Neural cell (in vitro differentiated cells): ENCODE measurements around the gene AP1M1. TPM values are rescaled to one million over a fixed set of nuclear protein-coding genes. Genes with fewer than 3 reads are reported as not detected.

Experiments used
- H2AFZ ChIP-seq: fragments of 200-600, 300-800 bp; sonication (generic), shearing (Covaris generic); 2 replicates; pipeline ENCODE4 v1.6.0; 2014; ENCODE audit warnings: low read depth, mild to moderate bottlenecking, antibody characterized with exemption, low read length, moderate library complexity
- H3F3A ChIP-seq: fragments of 200-600 bp; shearing (Covaris generic); 2 replicates; pipeline ENCODE4 v1.6.1; 2016; ENCODE audit warnings: mild to moderate bottlenecking, moderate library complexity, mixed read lengths, antibody characterized with exemption, low read length; ENCODE audit not compliant: insufficient read depth, poor library complexity, severe bottlenecking
- H3K27ac ChIP-seq: fragments of 200-600, 300-800 bp; sonication (generic), shearing (Covaris generic); 2 replicates; pipeline ENCODE4 v1.5.1; 2014; ENCODE audit warnings: mild to moderate bottlenecking, low read length, moderate library complexity
- H3K27me3 ChIP-seq: fragments of 300-800, 200-600 bp; sonication (generic), shearing (Covaris generic); 2 replicates; pipeline ENCODE4 v1.6.0; 2014; ENCODE audit warnings: mild to moderate bottlenecking, low read depth, low read length, moderate library complexity; ENCODE audit not compliant: insufficient read depth
- H3K36me3 ChIP-seq: fragments of 300-800, 200-600 bp; sonication (generic), shearing (Covaris generic); 2 replicates; pipeline ENCODE4 v1.5.1; 2014; ENCODE audit warnings: mild to moderate bottlenecking, antibody characterized with exemption, low read length, moderate library complexity; ENCODE audit not compliant: insufficient read depth
- H3K4me2 ChIP-seq: fragments of 300-800, 200-600 bp; sonication (generic), shearing (Covaris generic); 2 replicates; pipeline ENCODE4 v1.6.0; 2014; ENCODE audit warnings: mild to moderate bottlenecking, low read length
- H3K4me3 ChIP-seq: fragments of 300-800, 200-600 bp; sonication (generic), shearing (Covaris generic); 2 replicates; pipeline ENCODE4 v1.5.1; 2014; ENCODE audit warnings: mild to moderate bottlenecking, low read length, moderate library complexity
- H3K79me2 ChIP-seq: fragments of 200-600 bp; shearing (Covaris generic); replicated peaks from 2 replicates; pipeline ENCODE4 v1.6.0; 2014; ENCODE audit warnings: mild to moderate bottlenecking, low read length, moderate library complexity; ENCODE audit not compliant: insufficient read depth
- H3K9ac ChIP-seq: fragments of 300-800, 200-600 bp; sonication (generic), shearing (Covaris generic); 2 replicates; pipeline ENCODE4 v1.6.1; 2016; ENCODE audit warnings: mild to moderate bottlenecking, low read length, mixed read lengths
- H3K9me2 ChIP-seq: fragments of 200-600 bp; shearing (Covaris generic); 2 replicates; pipeline ENCODE4 v1.6.1; 2016; ENCODE audit warnings: mild to moderate bottlenecking, low read length, mixed read lengths; ENCODE audit not compliant: insufficient read depth
- H3K9me3 ChIP-seq: fragments of 200-600, 300-800 bp; sonication (generic), shearing (Covaris generic); 2 replicates; pipeline ENCODE4 v1.6.1; 2016; ENCODE audit warnings: mild to moderate bottlenecking, mixed run types, low read length, moderate library complexity, mixed read lengths
- H4K20me1 ChIP-seq: fragments of 200-600 bp; shearing (Covaris generic); 2 replicates; pipeline ENCODE4 v1.6.1; 2016; ENCODE audit warnings: mild to moderate bottlenecking, mixed run types; ENCODE audit not compliant: insufficient read depth
- CTCF ChIP-seq: fragments of 450-650 bp; IDR thresholded peaks from 2 replicates; pipeline ENCODE4 v1.5.1; 2014; ENCODE audit warnings: antibody characterized with exemption, mild to moderate bottlenecking, moderate library complexity; ENCODE audit not compliant: poor library complexity, severe bottlenecking
- EP300 ChIP-seq: fragments of 450-650 bp; conservative IDR thresholded peaks from 2 replicates; pipeline ENCODE4 v1.6.1; 2014; ENCODE audit warnings: antibody characterized with exemption, mild to moderate bottlenecking, moderate library complexity; ENCODE audit not compliant: poor library complexity, severe bottlenecking
- EZH2 ChIP-seq: fragments of 200-600, 300-800 bp; shearing (Covaris generic), sonication (generic); IDR thresholded peaks from 2 replicates; pipeline ENCODE4 v1.6.1; 2014; ENCODE audit warnings: antibody characterized with exemption, low read length, borderline replicate concordance, mild to moderate bottlenecking; ENCODE audit not compliant: insufficient read depth, poor library complexity, severe bottlenecking
- MXI1 ChIP-seq: fragments of 450-650 bp; conservative IDR thresholded peaks from 2 replicates; pipeline ENCODE4 v1.6.1; 2014; ENCODE audit warnings: antibody characterized with exemption, mild to moderate bottlenecking; ENCODE audit not compliant: poor library complexity, severe bottlenecking
- POLR2AphosphoS5 ChIP-seq: IDR thresholded peaks from 2 replicates; pipeline ENCODE4 v1.6.1; 2012
- RAD21 ChIP-seq: fragments of 450-650 bp; conservative IDR thresholded peaks from 2 replicates; pipeline ENCODE4 v1.6.1; 2014; ENCODE audit warnings: antibody characterized with exemption, mild to moderate bottlenecking, moderate library complexity
- REST ChIP-seq: IDR thresholded peaks from 2 replicates; pipeline ENCODE4 v1.6.1; 2012; ENCODE audit warnings: borderline replicate concordance
- SMC3 ChIP-seq: fragments of 450-650 bp; conservative IDR thresholded peaks from 2 replicates; pipeline ENCODE4 v1.6.1; 2014; ENCODE audit warnings: antibody characterized with exemption, mild to moderate bottlenecking, moderate library complexity; ENCODE audit not compliant: poor library complexity
- TAF1 ChIP-seq: IDR thresholded peaks from 2 replicates; pipeline ENCODE4 v1.6.1; 2012; ENCODE audit warnings: low read depth
- polyA plus RNA-seq: library from polyadenylated mRNA; depleted of rRNA; stranded (reverse); fragments of >200 nt; gene quantifications from 2 replicates; pipeline ENCODE4 v1.2.3, GENCODE V29; 2014

AP1M1 gene
- polyA plus RNA-seq, 1 donor from 2014 or later = 81.4 TPM

- no peaks in the 10 kb centered on the region for H3K79me2 ChIP-seq
- no peak overlapping the region for H3K27ac ChIP-seq
- no peaks in the 10 kb centered on the region for H4K20me1 ChIP-seq
- H3K9me2 ChIP-seq = no peaks in the 10 kb centered on the region
- no peaks in the 10 kb centered on the region for H3K36me3 ChIP-seq
- H3F3A ChIP-seq = no peaks in the 10 kb centered on the region
- H3K9ac ChIP-seq = no peak overlapping the region
- H2AFZ ChIP-seq = no peak overlapping the region
- no peaks in the 10 kb centered on the region for H3K9me3 ChIP-seq
- no peak overlapping the region for H3K4me3 ChIP-seq
- H3K27me3 ChIP-seq = no peaks in the 10 kb centered on the region
- TF ChIP-seq RAD21 (no peak), REST (no peak)
- no peak overlapping the region for H3K4me2 ChIP-seq
Measured at GRCh38 chr19:16249826-16250404, 52.2 kb downstream of the AP1M1 start.

GRCh38 chr19:16252459-16253205 lies 54.9 kb downstream of the AP1M1 start:
- Histone ChIP-seq H3K4me2 (no peak overlapping the region), H3K36me3 (no peaks in the 10 kb centered on the region), H3K9me3 (no peaks in the 10 kb centered on the region), H3K27me3 (no peaks in the 10 kb centered on the region), H3F3A (no peaks in the 10 kb centered on the region), H3K4me3 (no peak overlapping the region), H3K9ac (no peak overlapping the region), H3K9me2 (no peaks in the 10 kb centered on the region), H3K27ac (no peak overlapping the region), H3K79me2 (no peaks in the 10 kb centered on the region), H4K20me1 (no peaks in the 10 kb centered on the region), H2AFZ (no peak overlapping the region)
- TF ChIP-seq EP300 (no peak), MXI1 (no peak), CTCF (no peak), POLR2AphosphoS5 (no peak), TAF1 (no peak), REST (no peak), EZH2 (no peak), RAD21 (no peak), SMC3 (no peak)
